Body of pancreas (tissue), 4 donors: ENCODE data around the gene STIM1.
"Not testable (repeated sequence)": the region's sequence is repeated elsewhere in the genome, so short reads cannot be mapped to it uniquely, and the experiment has no call there.

Experiments
- POLR2A ChIP-seq, 3 donors: fragments of 450-650 bp; IDR thresholded peaks; one replicate each; pipeline ENCODE4 v1.6.1; 2016; ENCODE audit warnings: antibody characterized with exemption in 3 of 3, mild to moderate bottlenecking in 2 of 3
- TF ChIP-seq, protein P1 (sequence below), 7 experiments: fragments of 450-650 bp in 4 of 7; fragments of 200-600 bp in 3 of 7; sonication (generic) in 3 of 7; IDR thresholded peaks; one replicate each; pipeline ENCODE4 v1.5.1; 2016 to 2019; ENCODE audit warnings: antibody characterized with exemption in 7 of 7

DNA sequence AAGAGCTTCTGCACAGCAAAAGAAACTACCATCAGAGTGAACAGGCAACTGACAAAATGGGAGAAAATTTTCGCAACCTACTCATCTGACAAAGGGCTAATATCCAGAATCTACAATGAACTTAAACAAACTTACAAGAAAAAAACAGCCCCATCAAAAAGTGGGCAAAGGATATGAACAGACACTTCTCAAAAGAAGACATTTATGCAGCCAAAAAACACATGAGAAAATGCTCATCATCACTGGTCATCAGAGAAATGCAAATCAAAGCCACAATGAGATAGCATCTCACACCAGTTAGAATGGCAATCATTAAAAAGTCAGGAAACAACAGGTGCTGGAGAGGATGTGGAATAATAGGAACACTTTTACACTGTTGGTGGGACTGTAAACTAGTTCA, 149.3 kb downstream of the STIM1 start:
- TF ChIP-seq, protein P1, sequence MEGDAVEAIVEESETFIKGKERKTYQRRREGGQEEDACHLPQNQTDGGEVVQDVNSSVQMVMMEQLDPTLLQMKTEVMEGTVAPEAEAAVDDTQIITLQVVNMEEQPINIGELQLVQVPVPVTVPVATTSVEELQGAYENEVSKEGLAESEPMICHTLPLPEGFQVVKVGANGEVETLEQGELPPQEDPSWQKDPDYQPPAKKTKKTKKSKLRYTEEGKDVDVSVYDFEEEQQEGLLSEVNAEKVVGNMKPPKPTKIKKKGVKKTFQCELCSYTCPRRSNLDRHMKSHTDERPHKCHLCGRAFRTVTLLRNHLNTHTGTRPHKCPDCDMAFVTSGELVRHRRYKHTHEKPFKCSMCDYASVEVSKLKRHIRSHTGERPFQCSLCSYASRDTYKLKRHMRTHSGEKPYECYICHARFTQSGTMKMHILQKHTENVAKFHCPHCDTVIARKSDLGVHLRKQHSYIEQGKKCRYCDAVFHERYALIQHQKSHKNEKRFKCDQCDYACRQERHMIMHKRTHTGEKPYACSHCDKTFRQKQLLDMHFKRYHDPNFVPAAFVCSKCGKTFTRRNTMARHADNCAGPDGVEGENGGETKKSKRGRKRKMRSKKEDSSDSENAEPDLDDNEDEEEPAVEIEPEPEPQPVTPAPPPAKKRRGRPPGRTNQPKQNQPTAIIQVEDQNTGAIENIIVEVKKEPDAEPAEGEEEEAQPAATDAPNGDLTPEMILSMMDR (IDR thresholded peaks at IDR 0.05): not testable (repeated sequence)
- TF ChIP-seq POLR2A (IDR thresholded peaks at IDR 0.05): not testable (repeated sequence)
